ENCODE measurements around the gene CHSY3. TPM values are rescaled to one million over a fixed set of nuclear protein-coding genes. Genes with fewer than 3 reads are reported as not detected.

Gene CHSY3
- total RNA-seq, 2 donors from 2014 or later = 24.3 to 28.3 TPM

GRCh38 chr5:129945028-129945427 lies 40.8 kb downstream of the CHSY3 start:
- Histone ChIP-seq H3K4me1 (ENCODE audit: control insufficient read depth in 1 of 2, low read depth in 2 of 2) (peaks cover 11 to 19% of the 10 kb centered on the region in 2 donors), H3K36me3 (no peaks in the 10 kb centered on the region), H3K27ac (peak overlapping the region; percentile 56 to 73), H3K4me3 (peak overlapping the region; percentile 10), H3K27me3 (replicated peaks; ENCODE audit: insufficient read depth) (no peaks in the 10 kb centered on the region), H3K9me3 (no peaks in the 10 kb centered on the region)
- ATAC-seq (ENCODE audit: insufficient number of reproducible peaks, low FRiP score, low read depth) (peak; percentile 87), DNase-seq (ENCODE audit: low spot score) (no peak)
- no peak for TF ChIP-seq CTCF (IDR thresholded peaks at IDR 0.05)

- Histone ChIP-seq H3K4me3 (peak overlapping the region; percentile 45), H3K27me3 (replicated peaks; ENCODE audit: insufficient read depth) (no peaks in the 10 kb centered on the region), H3K9me3 (no peaks in the 10 kb centered on the region), H3K4me1 (ENCODE audit: control insufficient read depth in 1 of 2, low read depth in 2 of 2) (peaks cover 11 to 19% of the 10 kb centered on the region in 2 donors), H3K27ac (peak overlapping the region; percentile 56 to 75), H3K36me3 (no peaks in the 10 kb centered on the region)
- DNase-seq (ENCODE audit: low spot score) (no peak), ATAC-seq (ENCODE audit: insufficient number of reproducible peaks, low FRiP score, low read depth) (peak; percentile 59)
- TF ChIP-seq CTCF (IDR thresholded peaks at IDR 0.05) = no peak
Observed at GRCh38 chr5:129945774-129946270, 41.6 kb downstream of the CHSY3 start.

GRCh38 chr5:129951039-129951438 lies 46.8 kb downstream of the CHSY3 start:
- DNase-seq (ENCODE audit: low spot score) (no peak), ATAC-seq (ENCODE audit: insufficient number of reproducible peaks, low FRiP score, low read depth) (no peak)
- peak overlapping the region; percentile 10 for H3K4me3 ChIP-seq
- no peak overlapping the region for H3K27ac ChIP-seq
- H3K4me1 ChIP-seq (ENCODE audit: control insufficient read depth in 1 of 2, low read depth in 2 of 2) = peaks cover 5 to 6% of the 10 kb centered on the region in 2 donors
- no peaks in the 10 kb centered on the region for H3K9me3 ChIP-seq
- no peak for TF ChIP-seq CTCF (IDR thresholded peaks at IDR 0.05)
- H3K27me3 ChIP-seq (replicated peaks; ENCODE audit: insufficient read depth) = no peaks in the 10 kb centered on the region
- no peaks in the 10 kb centered on the region for H3K36me3 ChIP-seq

- no peak overlapping the region for H3K27ac ChIP-seq
- no peaks in the 10 kb centered on the region for H3K36me3 ChIP-seq
- DNase-seq (ENCODE audit: low spot score) = no peak
- TF ChIP-seq CTCF (IDR thresholded peaks at IDR 0.05) = no peak
- H3K4me3 ChIP-seq = no peak overlapping the region
- H3K27me3 ChIP-seq (replicated peaks; ENCODE audit: insufficient read depth) = no peaks in the 10 kb centered on the region
- H3K9me3 ChIP-seq = no peaks in the 10 kb centered on the region
- H3K4me1 ChIP-seq (ENCODE audit: control insufficient read depth in 1 of 2, low read depth in 2 of 2) = peaks cover 10 to 38% of the 10 kb centered on the region in 2 donors
- ATAC-seq (ENCODE audit: insufficient number of reproducible peaks, low FRiP score, low read depth) = no peak
Observed at GRCh38 chr5:129958581-129958980, 54.3 kb downstream of the CHSY3 start.

- peaks cover 18 to 46% of the 10 kb centered on the region in 2 donors for H3K4me1 ChIP-seq (ENCODE audit: control insufficient read depth in 1 of 2, low read depth in 2 of 2)
- ATAC-seq (ENCODE audit: insufficient number of reproducible peaks, low FRiP score, low read depth) = no peak
- no peak for TF ChIP-seq CTCF (IDR thresholded peaks at IDR 0.05)
Observed at GRCh38 chr5:129960831-129961230, 56.6 kb downstream of the CHSY3 start.

More at GRCh38 chr5:129960831-129961230, 56.6 kb downstream of the CHSY3 start:
- Histone ChIP-seq H3K9me3 (no peaks in the 10 kb centered on the region), H3K4me3 (no peak overlapping the region), H3K27me3 (replicated peaks; ENCODE audit: insufficient read depth) (no peaks in the 10 kb centered on the region), H3K27ac (peak overlapping the region; percentile 11 to 83), H3K36me3 (no peaks in the 10 kb centered on the region)
- no peak for DNase-seq (ENCODE audit: low spot score)

Data from thoracic aorta (tissue), 2 donors.